K562 (cell line): ENCODE measurements around the gene DIP2A. TPM values are rescaled to one million over a fixed set of nuclear protein-coding genes. Genes with fewer than 3 reads are reported as not detected.
A peak's percentile ranks its signal among the peaks of the same experiment; 100 is the strongest.

Experiments used
- ATAC-seq: fragments of 200-7000 bp; cut with Tn5 transposase; 3 replicates; pipeline ENCODE4 v1.9.1; 2020; ENCODE audit warnings: moderate library complexity
- BruUV-seq: library from RNA; stranded (reverse); fragments of 400-500 nt; replicated peaks from 2 replicates; lab custom pipeline; 2021; lab: Mats Ljungman, UMichigan
- CTCF ChIA-PET: fragments of 300-600 bp; formaldehyde crosslinking; extraction: SDS; loops from one replicate; lab custom pipeline; 2021; ENCODE audit warnings: low intra/inter-chr PET ratio; lab: Yijun Ruan, JAX
- POLR2A ChIA-PET: fragments of 300-600, 350-650 bp; sonication (Branson Sonifier 250); formaldehyde crosslinking; extraction: SDS; loops from one replicate; lab custom pipeline; 2021; ENCODE audit warnings: antibody characterized with exemption, inconsistent platforms; lab: Yijun Ruan, JAX
- DNase-seq, 4 experiments: peaks; one replicate each; pipeline versions ENCODE4 v3.0.0 to v3.0.0-alpha.2; 2011 to 2018; ENCODE audit warnings: low spot score in 3 of 4, mixed read lengths in 3 of 4; ENCODE audit errors: extremely low read depth in 1 of 4
- FAIRE-seq: peaks from 2 replicates; lab custom pipeline; 2011; peaks lifted over from hg19 to GRCh38; lab: Jason Lieb, UNC
- H2AFZ ChIP-seq: 2 replicates; pipeline ENCODE4 v1.6.0; 2011; ENCODE audit warnings: low read depth, low read length, control low read depth, inconsistent platforms
- H3K27ac ChIP-seq: fragments of 200-600 bp; 3 replicates; pipeline ENCODE4 v1.8.0; 2011; ENCODE audit warnings: low read depth, mild to moderate bottlenecking, control low read depth, inconsistent platforms, low read length, moderate library complexity, mixed read lengths; ENCODE audit errors: extremely low read depth
- H3K27me3 ChIP-seq, 2 experiments: fragments of 300-600 bp in 1 of 2; 2 replicates in 1 of 2; 3 replicates in 1 of 2; pipeline versions ENCODE4 v1.6.0 to v1.8.0; 2011; ENCODE audit warnings: inconsistent platforms in 2 of 2, low read length in 2 of 2, mild to moderate bottlenecking in 1 of 2, mixed read lengths in 1 of 2, moderate library complexity in 1 of 2; ENCODE audit not compliant: control insufficient read depth in 2 of 2, insufficient read depth in 2 of 2
- H3K36me3 ChIP-seq: fragments of 300-600 bp; 3 replicates; pipeline ENCODE4 v1.8.0; 2011; ENCODE audit warnings: mild to moderate bottlenecking, low read length, inconsistent platforms; ENCODE audit not compliant: control insufficient read depth, insufficient read depth
- H3K4me1 ChIP-seq, 2 experiments: fragments of 200-600 bp in 1 of 2; replicated peaks in 1 of 2; 2 replicates in 1 of 2; 3 replicates in 1 of 2; pipeline versions ENCODE4 v1.5.1 to v1.8.0; 2011; ENCODE audit warnings: inconsistent platforms in 2 of 2, low read length in 2 of 2, mild to moderate bottlenecking in 1 of 2, mixed read lengths in 1 of 2, moderate library complexity in 1 of 2; ENCODE audit not compliant: control insufficient read depth in 2 of 2, insufficient read depth in 2 of 2
- H3K4me2 ChIP-seq: 2 replicates; pipeline ENCODE4 v1.6.1; 2011; ENCODE audit warnings: low read length, control low read depth, inconsistent platforms, mixed read lengths; ENCODE audit not compliant: insufficient read depth
- H3K4me3 ChIP-seq: fragments of 200-600 bp; sonication (generic), shearing (Covaris generic); 2 replicates; pipeline ENCODE4 v1.5.1; 2016; ENCODE audit warnings: control low read depth, inconsistent platforms
- H3K79me2 ChIP-seq: fragments of 200-600 bp; 3 replicates; pipeline ENCODE4 v1.8.0; 2011; ENCODE audit warnings: low read length, inconsistent platforms; ENCODE audit not compliant: control insufficient read depth, insufficient read depth
- H3K9ac ChIP-seq, 2 experiments: 2 replicates each; pipeline versions ENCODE4 v1.6.0 to v1.6.1; 2011; ENCODE audit warnings: low read depth in 2 of 2, low read length in 2 of 2, control low read depth in 1 of 2, inconsistent platforms in 1 of 2, mild to moderate bottlenecking in 1 of 2, mixed read lengths in 1 of 2; ENCODE audit not compliant: insufficient read depth in 1 of 2
- H3K9me1 ChIP-seq: one replicate; pipeline ENCODE4 v1.6.0; 2011; ENCODE audit warnings: inconsistent platforms, mild to moderate bottlenecking, low read length, moderate library complexity; ENCODE audit not compliant: control insufficient read depth, insufficient read depth
- H3K9me3 ChIP-seq: replicated peaks from 2 replicates; pipeline ENCODE4 v1.5.1; 2011; ENCODE audit warnings: low read depth, low read length, inconsistent platforms; ENCODE audit not compliant: control insufficient read depth, insufficient read depth
- H4K20me1 ChIP-seq: replicated peaks from 2 replicates; pipeline ENCODE4 v1.6.1; 2011; ENCODE audit warnings: low read length, inconsistent platforms, mixed read lengths; ENCODE audit not compliant: control insufficient read depth, insufficient read depth
- ETS2 ChIP-seq: IDR thresholded peaks from 2 replicates; pipeline ENCODE4 v1.6.1; 2016; ENCODE audit warnings: borderline replicate concordance, missing genetic modification characterization, mild to moderate bottlenecking, moderate library complexity, missing compliant biosample characterization; ENCODE audit not compliant: poor library complexity, severe bottlenecking
- EWSR1 ChIP-seq: fragments of 450-650 bp; IDR thresholded peaks from 2 replicates; pipeline ENCODE4 v1.6.1; 2018; ENCODE audit warnings: borderline replicate concordance, mild to moderate bottlenecking, low read depth, moderate library complexity; ENCODE audit not compliant: partially characterized antibody
- FUS ChIP-seq: fragments of 200-400 bp; formaldehyde crosslinking; optimal IDR thresholded peaks from 2 replicates; pipeline ENCODE3; 2017; ENCODE audit warnings: low read depth, low read length
- MAZ ChIP-seq, 2 experiments: fragments of 450-650 bp in 1 of 2; sonication (generic) in 1 of 2; formaldehyde crosslinking; IDR thresholded peaks in 1 of 2; conservative IDR thresholded peaks in 1 of 2; 2 replicates each; pipeline versions ENCODE4 v1.4.0 to v1.5.0; 2020; ENCODE audit warnings: mild to moderate bottlenecking in 1 of 2, missing genetic modification reagents in 1 of 2
- ZNF197 ChIP-seq: fragments of 200-800 bp; sonication (Bioruptor generic); IDR thresholded peaks from 2 replicates; pipeline ENCODE4 v1.6.1; 2016; ENCODE audit warnings: low read depth, missing genetic modification characterization, missing compliant biosample characterization
- ZNF384 ChIP-seq: IDR thresholded peaks from 2 replicates; pipeline ENCODE4 v1.6.1; 2012; ENCODE audit warnings: low read depth, low read length, improper control_type of control experiment
- WGBS: fragments of 100-300 bp; shearing (Covaris generic); methylation state at CpG from one replicate; pipeline ENCODE4 v1.1.6; 2016; ENCODE audit warnings: low coverage, mixed read lengths; ENCODE audit not compliant: insufficient coverage; ENCODE audit errors: missing lambda C conversion rate; 5-methylcytosine and 5-hydroxymethylcytosine counted together
- in situ Hi-C: fragments of 300-500 bp; cut with MboI; formaldehyde crosslinking; loops from 4 replicates; pipeline ENCODE4 v1.15.0; 2018; ENCODE audit warnings: inconsistent platforms, mixed read lengths
- intact Hi-C: fragments of 100-400 bp; cut with micrococcal nuclease; formaldehyde crosslinking; loops from 2 replicates; pipeline ENCODE4 v1.14.2; 2022
- polyA plus RNA-seq, 8 experiments: library from polyadenylated mRNA; depleted of rRNA in 4 of 8; stranded (reverse) in 5 of 8; unstranded in 3 of 8; fragments of >200 nt; fragmentation: Nextera tagmentation in 2 of 8; fragmentation: Illumina TruSeq in 1 of 8; extraction: Ambion mirVana in 2 of 8; extraction: Trizol in 1 of 8; gene quantifications; 2 replicates each; pipeline versions ENCODE4 v1.2.1 to v1.2.3, GENCODE V29; 2011 to 2014; ENCODE audit warnings: inconsistent platforms in 1 of 8, missing spikeins in 1 of 8
- total RNA-seq, 7 experiments: library from RNA; depleted of rRNA in 6 of 7; stranded (reverse); fragments of >200 nt in 6 of 7; fragmentation: Illumina TruSeq in 2 of 7; extraction: Trizol in 2 of 7; gene quantifications; 2 replicates each; pipeline versions ENCODE4 v1.2.1 to v1.2.3, GENCODE V29; 2011 to 2021; ENCODE audit warnings: low replicate concordance in 1 of 7
- TF ChIP-seq, protein P1 (sequence below): fragments of 250-450 bp; sonication (Bioruptor Pico); IDR thresholded peaks from 2 replicates; pipeline ENCODE4 v1.4.0; 2020; ENCODE audit warnings: borderline replicate concordance

The DIP2A gene
- total and polyA plus RNA-seq, 9 of the 15 experiments (the other 6 are each of a cell fraction or from before 2014, with no cell fraction given) = 4.3 to 34.5 (median 20.3) TPM

DNA sequence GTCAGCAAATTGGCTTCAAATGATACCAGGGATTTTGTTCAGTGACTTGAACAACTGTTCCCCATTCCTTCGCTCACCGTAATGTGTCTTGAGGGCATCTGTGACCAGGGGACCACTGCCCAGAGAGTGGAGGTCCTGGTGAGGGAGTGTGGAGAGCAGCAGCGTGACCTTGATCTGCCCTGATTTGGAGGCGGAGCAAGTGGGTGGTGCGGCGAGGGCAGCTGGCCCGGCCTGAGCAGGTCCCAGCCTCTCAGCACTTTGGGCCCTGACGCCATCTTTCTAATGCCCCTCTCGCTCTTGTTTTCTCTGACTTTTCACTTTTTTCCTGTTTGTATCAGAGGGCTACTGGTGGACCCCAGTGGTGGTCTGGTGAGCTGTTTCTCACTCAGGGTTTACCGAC, 31.1 kb downstream of the DIP2A start:
- WGBS = 90% methylated on average over 9 of the region's 10 CpGs
- no peak overlapping the region for H3K4me2 ChIP-seq
- intact Hi-C loops = no loop called here
- H3K4me1 ChIP-seq = peaks cover 0 to 4% of the 10 kb centered on the region in 2 experiments; a peak in 2 of 5 replicates
- no peaks in the 10 kb centered on the region; the same call in 2 of the 3 replicates for H3K79me2 ChIP-seq
- CTCF ChIA-PET = interaction anchor here (0.5 kb wide), 1 partner anchor 264 kb away, joined by 5 read pairs; no protein-coding TSS in a partner anchor
- POLR2A ChIA-PET = interaction anchor here (0.7 to 3.0 kb wide), 5 partner anchors 9 to 31 kb away, joined by 3 to 17 read pairs (median 4); partner anchors contain the start of gene DIP2A
- no peak overlapping the region for H3K4me3 ChIP-seq
- no peaks in the 10 kb centered on the region for H4K20me1 ChIP-seq
- TF ChIP-seq MAZ (CRISPR knock-in tag; conservative IDR thresholded peaks at IDR 0.05 in 1 of 2, IDR thresholded peaks at IDR 0.05 in 1 of 2) = no peak
- TF ChIP-seq ETS2 = no peak
- TF ChIP-seq ZNF197 = no peak
- no peak for TF ChIP-seq EWSR1
- no peak for TF ChIP-seq FUS
- TF ChIP-seq, protein P1, sequence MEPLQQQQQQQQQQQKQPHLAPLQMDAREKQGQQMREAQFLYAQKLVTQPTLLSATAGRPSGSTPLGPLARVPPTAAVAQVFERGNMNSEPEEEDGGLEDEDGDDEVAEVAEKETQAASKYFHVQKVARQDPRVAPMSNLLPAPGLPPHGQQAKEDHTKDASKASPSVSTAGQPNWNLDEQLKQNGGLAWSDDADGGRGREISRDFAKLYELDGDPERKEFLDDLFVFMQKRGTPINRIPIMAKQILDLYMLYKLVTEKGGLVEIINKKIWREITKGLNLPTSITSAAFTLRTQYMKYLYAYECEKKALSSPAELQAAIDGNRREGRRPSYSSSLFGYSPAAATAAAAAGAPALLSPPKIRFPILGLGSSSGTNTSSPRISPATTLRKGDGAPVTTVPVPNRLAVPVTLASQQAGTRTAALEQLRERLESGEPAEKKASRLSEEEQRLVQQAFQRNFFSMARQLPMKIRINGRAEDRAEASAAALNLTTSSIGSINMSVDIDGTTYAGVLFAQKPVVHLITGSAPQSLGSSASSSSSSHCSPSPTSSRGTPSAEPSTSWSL (CRISPR knock-in tag) = no peak
- TF ChIP-seq ZNF384 = no peak
- in situ Hi-C loops = no loop called here
- no peaks in the 10 kb centered on the region for H3K27me3 ChIP-seq
- BruUV-seq = no TSS peak
- H3K9me3 ChIP-seq = no peaks in the 10 kb centered on the region
- H3K9me1 ChIP-seq = no peaks in the 10 kb centered on the region
- ATAC-seq = no peak
- no peak for FAIRE-seq
- H2AFZ ChIP-seq = no peak overlapping the region
- H3K36me3 ChIP-seq = peaks cover 46% of the 10 kb centered on the region; the same call in 1 of the 3 replicates
- H3K9ac ChIP-seq = peak overlapping the region in 1 of 2 experiments; percentile 70; a peak in 2 of 4 replicates
- H3K27ac ChIP-seq = no peak overlapping the region
- DNase-seq = no peak
